ENCODE results near the gene CCDC157.
A peak's percentile ranks its signal among the peaks of the same experiment; 100 is the strongest.

CCDC157 gene

GRCh38 chr22:30326706-30327362, 30.0 kb upstream of the CCDC157 start, which contains the start of gene TBC1D10A:
TSS of gene TBC1D10A (minus strand) at chr22:30326941. CDS start at chr22:30326881, 60 bp downstream.
- no peak for TF ChIP-seq CTCF (IDR thresholded peaks at IDR 0.05)
- TF ChIP-seq ZFX (IDR thresholded peaks at IDR 0.05; ENCODE audit: borderline replicate concordance): no peak
- peak within 1 kb of the TSS; percentile 81 for H3K27ac ChIP-seq

GRCh38 chr22:30327864-30328345, 28.9 kb upstream of the CCDC157 start:
- H3K27ac ChIP-seq: peak overlapping the region; percentile 81
- no peak for TF ChIP-seq ZFX (IDR thresholded peaks at IDR 0.05; ENCODE audit: borderline replicate concordance)
- peak; percentile 71 for TF ChIP-seq CTCF (IDR thresholded peaks at IDR 0.05)

DNA sequence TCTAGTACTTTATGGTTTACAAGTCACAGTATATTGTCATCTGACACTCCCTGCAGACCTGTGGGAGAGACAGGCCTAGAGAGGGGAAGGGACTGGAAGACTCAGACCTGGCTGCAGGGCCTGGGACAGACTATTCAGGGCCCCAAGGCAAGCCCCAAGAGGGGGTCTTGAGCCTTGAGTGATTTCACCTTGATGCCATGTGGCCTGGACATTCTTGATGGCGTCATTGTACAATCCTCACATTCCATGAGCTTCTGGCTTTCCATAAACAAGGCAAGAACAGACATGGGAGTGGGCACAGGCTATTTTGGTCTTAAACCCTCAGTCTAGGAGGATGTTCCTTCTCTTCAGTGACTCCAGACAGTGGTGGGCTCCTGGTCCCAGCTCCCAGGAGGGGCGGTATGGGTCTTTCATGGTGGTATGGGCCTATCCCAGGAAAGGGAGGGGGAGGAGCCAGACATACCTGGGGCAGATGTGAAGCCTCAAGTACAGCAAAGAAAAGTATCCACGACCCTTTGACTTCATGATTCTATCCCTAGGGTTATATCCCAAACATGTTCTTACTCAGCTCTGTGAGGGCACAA, 28.2 kb upstream of the CCDC157 start:
- TF ChIP-seq CTCF (IDR thresholded peaks at IDR 0.05): no peak
- TF ChIP-seq ZFX (IDR thresholded peaks at IDR 0.05; ENCODE audit: borderline replicate concordance): no peak
- peak overlapping the region; percentile 81 for H3K27ac ChIP-seq

DNA sequence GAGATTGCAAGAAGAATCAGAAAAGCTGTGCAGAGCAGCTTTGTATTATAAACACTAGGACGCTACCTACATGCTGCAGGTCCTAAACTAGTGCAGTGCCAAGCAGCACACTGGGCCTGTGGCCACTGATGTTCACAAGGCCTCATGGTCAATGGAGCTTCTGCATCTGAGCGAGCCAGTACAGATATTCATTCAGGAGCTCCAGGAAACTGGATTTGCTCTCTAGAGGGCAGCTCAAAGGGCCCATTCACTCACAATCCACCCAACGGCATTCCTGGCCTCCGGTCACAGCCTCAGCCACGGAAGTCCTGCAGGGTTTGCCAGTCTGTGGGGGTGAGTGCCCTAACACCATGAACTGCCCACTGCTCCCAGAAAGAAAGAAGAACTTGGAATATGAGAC, 24.3 kb upstream of the CCDC157 start:
- TF ChIP-seq CTCF (IDR thresholded peaks at IDR 0.05): no peak
- no peak for TF ChIP-seq ZFX (IDR thresholded peaks at IDR 0.05; ENCODE audit: borderline replicate concordance)
- H3K27ac ChIP-seq: no peak overlapping the region

- TF ChIP-seq CTCF (IDR thresholded peaks at IDR 0.05) (no peak), ZFX (IDR thresholded peaks at IDR 0.05; ENCODE audit: borderline replicate concordance) (no peak)
- H3K27ac ChIP-seq: no peak overlapping the region
Observed at GRCh38 chr22:30332994-30333706, 23.7 kb upstream of the CCDC157 start.

DNA sequence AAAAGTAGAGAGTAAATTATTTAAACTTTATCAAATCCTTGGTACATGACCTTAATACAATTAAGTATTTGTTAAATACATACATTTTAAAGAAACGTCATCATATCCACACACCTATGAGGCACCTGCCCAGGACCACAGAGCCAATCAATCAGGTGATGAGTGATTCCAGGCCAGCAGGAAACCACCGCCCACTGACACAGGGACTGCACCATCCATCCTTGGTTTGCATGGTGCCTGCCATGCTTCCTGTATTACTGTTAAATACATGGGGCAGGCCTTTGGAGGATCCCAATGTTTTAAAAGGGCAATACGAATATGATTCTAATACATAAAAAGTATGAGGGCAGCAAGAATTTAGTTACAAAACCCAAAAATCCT, 23.1 kb upstream of the CCDC157 start:
- TF ChIP-seq CTCF (IDR thresholded peaks at IDR 0.05) (no peak), ZFX (IDR thresholded peaks at IDR 0.05; ENCODE audit: borderline replicate concordance) (no peak)
- H3K27ac ChIP-seq: no peak overlapping the region

- no peak for TF ChIP-seq ZFX (IDR thresholded peaks at IDR 0.05; ENCODE audit: borderline replicate concordance)
- no peak for TF ChIP-seq CTCF (IDR thresholded peaks at IDR 0.05)
- no peak overlapping the region for H3K27ac ChIP-seq
Observed at GRCh38 chr22:30334646-30335045, 22.2 kb upstream of the CCDC157 start.
